H1 (cell line): ENCODE data around the gene RGS9. TPM values are rescaled to one million over a fixed set of nuclear protein-coding genes. Genes with fewer than 3 reads are reported as not detected.

Experiments used
- CTCF ChIA-PET: fragments of 300-600 bp; sonication (Branson Sonifier 250); formaldehyde crosslinking; loops from one replicate; lab custom pipeline; 2021; ENCODE audit not compliant: partially characterized antibody; lab: Charles Lee
- POLR2A ChIA-PET: fragments of 300-600 bp; sonication (Branson Sonifier 250); formaldehyde crosslinking; loops from one replicate; lab custom pipeline; 2021; ENCODE audit warnings: inconsistent platforms; ENCODE audit not compliant: partially characterized antibody; lab: Charles Lee
- DNase-seq, 2 experiments: peaks; one replicate each; pipeline versions ENCODE4 v3.0.0 to v3.0.0-alpha.2; 2010 to 2022; ENCODE audit warnings: low spot score in 2 of 2, low read depth in 1 of 2, mixed read lengths in 1 of 2
- FAIRE-seq: peaks from 2 replicates; lab custom pipeline; 2011; peaks lifted over from hg19 to GRCh38; lab: Jason Lieb, UNC
- H2AFZ ChIP-seq: 2 replicates; pipeline ENCODE4 v1.8.1; 2012; ENCODE audit warnings: low read length, inconsistent platforms
- H2AK5ac ChIP-seq: 2 replicates; pipeline ENCODE4 v1.6.1; 2013; ENCODE audit warnings: low read depth, low read length
- H2BK120ac ChIP-seq: replicated peaks from 2 replicates; pipeline ENCODE3; 2013; ENCODE audit warnings: low read depth, low read length, inconsistent platforms
- H2BK12ac ChIP-seq: 2 replicates; pipeline ENCODE4 v1.6.1; 2013; ENCODE audit warnings: low read depth, low read length
- H2BK15ac ChIP-seq: 2 replicates; pipeline ENCODE4 v1.6.1; 2013; ENCODE audit warnings: low read length
- H2BK20ac ChIP-seq: 2 replicates; pipeline ENCODE4 v1.6.1; 2013; ENCODE audit warnings: low read length
- H2BK5ac ChIP-seq: 2 replicates; pipeline ENCODE4 v1.6.1; 2013; ENCODE audit warnings: low read depth, low read length
- H3K14ac ChIP-seq: 2 replicates; pipeline ENCODE4 v1.6.1; 2013; ENCODE audit warnings: inconsistent platforms; ENCODE audit not compliant: insufficient read length
- H3K18ac ChIP-seq: 2 replicates; pipeline ENCODE4 v1.6.1; 2013; ENCODE audit warnings: low read length; ENCODE audit errors: extremely low read depth
- H3K23ac ChIP-seq: 2 replicates; pipeline ENCODE4 v1.6.1; 2013; ENCODE audit warnings: inconsistent platforms; ENCODE audit not compliant: insufficient read length
- H3K23me2 ChIP-seq: 2 replicates; pipeline ENCODE4 v1.6.1; 2013; ENCODE audit warnings: low read depth, low read length
- H3K27ac ChIP-seq: 2 replicates; pipeline ENCODE4 v1.6.1; 2011; ENCODE audit warnings: low read depth, low read length, inconsistent platforms
- H3K27me3 ChIP-seq, 4 experiments: replicated peaks in 1 of 4; 1 replicate in 1 of 4; 2 replicates in 3 of 4; pipeline versions ENCODE4 v1.6.1 to v1.8.1; 2011 to 2013; ENCODE audit warnings: low read length in 3 of 4, mild to moderate bottlenecking in 3 of 4, inconsistent platforms in 2 of 4, mixed read lengths in 2 of 4, moderate library complexity in 1 of 4; ENCODE audit not compliant: control insufficient read depth in 3 of 4, insufficient read depth in 3 of 4; ENCODE audit errors: extremely low read depth in 1 of 4
- H3K36me3 ChIP-seq, 4 experiments: 2 replicates each; pipeline versions ENCODE4 v1.6.1 to v1.8.1; 2011 to 2013; ENCODE audit warnings: mild to moderate bottlenecking in 4 of 4, low read length in 3 of 4, moderate library complexity in 2 of 4, control low read depth in 1 of 4, inconsistent platforms in 1 of 4; ENCODE audit not compliant: insufficient read depth in 4 of 4, control insufficient read depth in 2 of 4
- H3K4ac ChIP-seq: replicated peaks from 2 replicates; pipeline ENCODE3; 2013; ENCODE audit warnings: low read length, low read depth, mixed read lengths, inconsistent platforms; ENCODE audit not compliant: insufficient read length
- H3K4me1 ChIP-seq, 4 experiments: replicated peaks in 1 of 4; 1 replicate in 1 of 4; 2 replicates in 3 of 4; pipeline versions ENCODE4 v1.6.1 to v1.8.1; 2011 to 2013; ENCODE audit warnings: low read length in 3 of 4, inconsistent platforms in 2 of 4, mixed read lengths in 1 of 4; ENCODE audit not compliant: insufficient read depth in 4 of 4, control insufficient read depth in 3 of 4
- H3K4me2 ChIP-seq, 2 experiments: 2 replicates each; pipeline versions ENCODE4 v1.6.1 to v1.8.1; 2011 to 2013; ENCODE audit warnings: low read depth in 2 of 2, low read length in 2 of 2, control low read depth in 1 of 2, inconsistent platforms in 1 of 2, mild to moderate bottlenecking in 1 of 2; ENCODE audit not compliant: insufficient read depth in 1 of 2
- H3K4me3 ChIP-seq, 4 experiments: fragments of 200-600, 300-600 bp in 1 of 4; sonication (generic), shearing (Covaris generic), sonication (Bioruptor Twin) in 1 of 4; 2 replicates each; pipeline versions ENCODE4 v1.5.1 to v1.8.1; 2011 to 2016; ENCODE audit warnings: low read length in 4 of 4, low read depth in 3 of 4, control low read depth in 2 of 4, inconsistent platforms in 2 of 4, mild to moderate bottlenecking in 2 of 4, mixed read lengths in 1 of 4, moderate library complexity in 1 of 4; ENCODE audit not compliant: insufficient read depth in 2 of 4; ENCODE audit errors: extremely low read depth in 1 of 4
- H3K56ac ChIP-seq: replicated peaks from 2 replicates; pipeline ENCODE3; 2013; ENCODE audit warnings: low read depth, mild to moderate bottlenecking, mixed read lengths, low read length, inconsistent platforms; ENCODE audit not compliant: insufficient read length
- H3K79me1 ChIP-seq: 2 replicates; pipeline ENCODE4 v1.6.1; 2013; ENCODE audit warnings: low read depth, low read length, control low read depth
- H3K79me2 ChIP-seq, 2 experiments: 2 replicates each; pipeline versions ENCODE4 v1.6.1 to v1.8.1; 2012 to 2013; ENCODE audit warnings: low read length in 2 of 2, mild to moderate bottlenecking in 2 of 2, inconsistent platforms in 1 of 2; ENCODE audit not compliant: insufficient read depth in 2 of 2, control insufficient read depth in 1 of 2
- H3K9ac ChIP-seq, 4 experiments: replicated peaks in 1 of 4; 1 replicate in 1 of 4; 2 replicates in 3 of 4; pipeline versions ENCODE4 v1.6.1 to v1.8.1; 2011 to 2013; ENCODE audit warnings: low read depth in 3 of 4, low read length in 3 of 4, control low read depth in 2 of 4, mild to moderate bottlenecking in 2 of 4, moderate library complexity in 2 of 4, inconsistent platforms in 1 of 4; ENCODE audit errors: extremely low read depth in 1 of 4
- H3K9me3 ChIP-seq, 2 experiments: 2 replicates each; pipeline versions ENCODE4 v1.6.1 to v1.8.1; 2012 to 2013; ENCODE audit warnings: mild to moderate bottlenecking in 2 of 2, moderate library complexity in 2 of 2, control low read depth in 1 of 2, inconsistent platforms in 1 of 2, low read depth in 1 of 2, low read length in 1 of 2, mixed read lengths in 1 of 2; ENCODE audit not compliant: insufficient read depth in 2 of 2
- H4K20me1 ChIP-seq, 2 experiments: replicated peaks in 1 of 2; 2 replicates each; pipeline versions ENCODE3 to v1.8.1; 2011 to 2013; ENCODE audit warnings: inconsistent platforms in 2 of 2, low read length in 2 of 2, mild to moderate bottlenecking in 1 of 2; ENCODE audit not compliant: insufficient read depth in 2 of 2, control insufficient read depth in 1 of 2
- H4K5ac ChIP-seq: 2 replicates; pipeline ENCODE4 v1.6.1; 2013; ENCODE audit warnings: low read length, low read depth, mixed read lengths, inconsistent platforms; ENCODE audit not compliant: insufficient read length
- H4K8ac ChIP-seq: 2 replicates; pipeline ENCODE4 v1.8.0; 2013; ENCODE audit warnings: mild to moderate bottlenecking, moderate library complexity, low read length, inconsistent platforms; ENCODE audit not compliant: insufficient read depth; ENCODE audit errors: extremely low read depth
- H4K91ac ChIP-seq: replicated peaks from 2 replicates; pipeline ENCODE3; 2013; ENCODE audit warnings: low read length, mixed read lengths, inconsistent platforms; ENCODE audit not compliant: insufficient read length
- ATF3 ChIP-seq: IDR thresholded peaks from 2 replicates; pipeline ENCODE4 v1.6.1; 2011; ENCODE audit warnings: low read depth, mild to moderate bottlenecking, low read length; ENCODE audit not compliant: insufficient read depth
- BCL11A ChIP-seq, 2 experiments: IDR thresholded peaks; one replicate each; pipeline ENCODE4 v1.6.1; 2011; ENCODE audit warnings: low read depth in 2 of 2, low read length in 2 of 2, mild to moderate bottlenecking in 2 of 2
- CBX5 ChIP-seq: fragments of 300-800, 300-1000 bp; sonication (generic); IDR thresholded peaks from 2 replicates; pipeline ENCODE4 v1.7.1; 2016; ENCODE audit warnings: antibody characterized with exemption, low read length, low read depth
- CTCF ChIP-seq, 3 experiments: IDR thresholded peaks; 1 replicate in 2 of 3; 2 replicates in 1 of 3; pipeline versions ENCODE4 v1.5.1 to v1.6.1; 2011; ENCODE audit warnings: low read length in 3 of 3, mild to moderate bottlenecking in 3 of 3, inconsistent platforms in 2 of 3, low read depth in 1 of 3, moderate library complexity in 1 of 3; ENCODE audit not compliant: insufficient read depth in 1 of 3; ENCODE audit errors: control extremely low read depth in 1 of 3
- EZH2 ChIP-seq: fragments of 200-600 bp; sonication (generic); IDR thresholded peaks from 2 replicates; pipeline ENCODE4 v1.7.1; 2012; ENCODE audit warnings: low read depth, mild to moderate bottlenecking, moderate library complexity, low read length, inconsistent platforms; ENCODE audit not compliant: severe bottlenecking
- KDM4A ChIP-seq: IDR thresholded peaks from one replicate; pipeline ENCODE4 v1.7.1; 2012; ENCODE audit warnings: low read depth, mild to moderate bottlenecking, moderate library complexity, low read length, inconsistent platforms; ENCODE audit not compliant: severe bottlenecking
- NANOG ChIP-seq: IDR thresholded peaks from 2 replicates; pipeline ENCODE4 v1.6.1; 2011; ENCODE audit warnings: low read length, low read depth, mild to moderate bottlenecking, inconsistent platforms; ENCODE audit not compliant: insufficient read depth, poor library complexity, severe bottlenecking
- SIRT6 ChIP-seq: IDR thresholded peaks from one replicate; pipeline ENCODE4 v1.7.1; 2012; ENCODE audit warnings: low read length, inconsistent platforms
- TCF12 ChIP-seq: IDR thresholded peaks from 2 replicates; pipeline ENCODE4 v1.6.1; 2011; ENCODE audit warnings: low read depth, mild to moderate bottlenecking, low read length
- WGBS, 2 experiments: shearing (Covaris generic) in 1 of 2; methylation state at CpG; one replicate each; pipeline versions ENCODE4 v1.1.6 to v1.1.7; 2013 to 2015; ENCODE audit warnings: low lambda C conversion rate in 2 of 2, mixed read lengths in 2 of 2, inconsistent platforms in 1 of 2, low coverage in 1 of 2, missing lambda C conversion rate in 1 of 2; ENCODE audit not compliant: insufficient replicate concordance in 2 of 2, insufficient coverage in 1 of 2, insufficient read length in 1 of 2; ENCODE audit errors: extremely low coverage in 1 of 2, missing lambda C conversion rate in 1 of 2; 5-methylcytosine and 5-hydroxymethylcytosine counted together
- polyA plus RNA-seq, 7 experiments: library from polyadenylated mRNA; depleted of rRNA in 3 of 7; stranded (reverse) in 5 of 7; unstranded in 2 of 7; fragments of >200 nt in 5 of 7; fragments of 200-250 nt in 2 of 7; gene quantifications; 1 replicate in 5 of 7; 2 replicates in 1 of 7; 4 replicates in 1 of 7; pipeline versions ENCODE4 v1.2.1 to v1.2.3, GENCODE V29; 2011 to 2013; ENCODE audit warnings: missing spikeins in 2 of 7, mixed read lengths in 2 of 7
- total RNA-seq: library from RNA; stranded (reverse); fragmentation: NEBNext Ultra II Directional; extraction: Animal tissue kit (Norgen Biotek cat#: 25700); gene quantifications from 2 replicates; pipeline ENCODE4 v1.2.1, GENCODE V29; 2021

The RGS9 gene
- total and polyA plus RNA-seq, 2 of the 8 experiments (the other 6 are each of a cell fraction or from before 2014, with no cell fraction given), result 8.9 to 20.5 TPM

- no peak overlapping the region for H3K4me2 ChIP-seq
- no peak for DNase-seq
- no peak overlapping the region for H4K5ac ChIP-seq
- no peak overlapping the region for H2BK15ac ChIP-seq
- H3K23me2 ChIP-seq, result no peaks in the 10 kb centered on the region; the same call in 1 of the 2 replicates
- H3K14ac ChIP-seq, result no peak overlapping the region
- no peak overlapping the region for H3K23ac ChIP-seq
- 86% methylated on average over 21 of the region's 21 CpGs; no CpG with 5 or more reads in 1 of the 2 experiments for WGBS, 2 experiments
- H2BK20ac ChIP-seq, result no peak overlapping the region
- no peaks in the 10 kb centered on the region for H3K79me2 ChIP-seq
- H4K91ac ChIP-seq, result no peak overlapping the region
- no peaks in the 10 kb centered on the region for H3K9me3 ChIP-seq
- peaks cover 0 to 5% (median 0%) of the 10 kb centered on the region in 4 experiments; a peak in 2 of 7 replicates for H3K4me1 ChIP-seq
- H3K36me3 ChIP-seq, result no peaks in the 10 kb centered on the region
- no peak overlapping the region for H2BK120ac ChIP-seq
- H2AK5ac ChIP-seq, result no peak overlapping the region
- H3K9ac ChIP-seq, result no peak overlapping the region; a peak in 1 of 7 replicates
- no peaks in the 10 kb centered on the region for H3K79me1 ChIP-seq
- CTCF ChIA-PET, result interaction anchor here (1.1 to 2.4 kb wide), 2 partner anchors 9 to 41 kb away, joined by 5 to 8 read pairs; no protein-coding TSS in a partner anchor
- H3K4me3 ChIP-seq, result no peak overlapping the region
- no peak overlapping the region for H3K56ac ChIP-seq
- H4K20me1 ChIP-seq, result no peaks in the 10 kb centered on the region
- H2BK12ac ChIP-seq, result no peak overlapping the region
- H2AFZ ChIP-seq, result no peak overlapping the region
- H3K18ac ChIP-seq, result no peak overlapping the region
- H4K8ac ChIP-seq, result no peak overlapping the region; the same call in 1 of the 2 replicates
- H3K27ac ChIP-seq, result no peak overlapping the region
- no peak for FAIRE-seq
- no peaks in the 10 kb centered on the region for H3K27me3 ChIP-seq
- no peak overlapping the region for H2BK5ac ChIP-seq
- H3K4ac ChIP-seq, result no peak overlapping the region
- POLR2A ChIA-PET, result no interaction called here
- TF ChIP-seq TCF12 (no peak), ATF3 (no peak), CBX5 (no peak), EZH2 (no peak), KDM4A (no peak), BCL11A (IDR thresholded peaks at IDR 0.05; ENCODE audit: low read depth in 2 of 2, low read length in 2 of 2) (no peak), NANOG (no peak), CTCF (IDR thresholded peaks at IDR 0.05; ENCODE audit: control extremely low read depth in 1 of 3, insufficient read depth in 1 of 3, low read depth in 1 of 3, low read length in 3 of 3) (no peak), SIRT6 (no peak)
Measured at GRCh38 chr17:65143889-65144604, 6.9 kb downstream of the RGS9 start.
